Common myeloid progenitor, CD34-positive (primary cell): Measurements from ENCODE around the gene PHF12.

ENCODE experiments used
- CTCF ChIA-PET: fragments of 350-600 bp; sonication (Branson Sonifier 250); formaldehyde crosslinking; loops from one replicate; lab custom pipeline; 2021; ENCODE audit warnings: antibody characterized with exemption; lab: Charles Lee
- POLR2A ChIA-PET: fragments of 350-600 bp; sonication (Branson Sonifier 250); formaldehyde crosslinking; loops from one replicate; lab custom pipeline; 2021; ENCODE audit warnings: antibody characterized with exemption; lab: Charles Lee
- DNase-seq, 3 donors: peaks; one replicate each; pipeline versions ENCODE4 v3.0.0 to v3.0.0-alpha.2; 2013
- H3K27ac ChIP-seq, 2 experiments: 1 replicate in 1 of 2; 2 replicates in 1 of 2; pipeline ENCODE4 v1.7.0; 2013; ENCODE audit warnings: inconsistent platforms in 2 of 2, low read length in 2 of 2, mild to moderate bottlenecking in 2 of 2, low read depth in 1 of 2, moderate library complexity in 1 of 2; ENCODE audit not compliant: severe bottlenecking in 2 of 2, insufficient read depth in 1 of 2, poor library complexity in 1 of 2
- H3K27me3 ChIP-seq, 5 experiments: replicated peaks in 2 of 5; 1 replicate in 3 of 5; 2 replicates in 2 of 5; pipeline versions ENCODE4 v1.6.1 to v1.7.0; 2013; ENCODE audit warnings: low read length in 4 of 5, mild to moderate bottlenecking in 2 of 5, moderate library complexity in 2 of 5, inconsistent platforms in 1 of 5; ENCODE audit not compliant: insufficient read depth in 5 of 5, control insufficient read depth in 4 of 5
- H3K36me3 ChIP-seq, 4 experiments: 1 replicate in 2 of 4; 2 replicates in 2 of 4; pipeline versions ENCODE4 v1.6.1 to v1.7.0; 2013; ENCODE audit warnings: low read length in 3 of 4, control low read depth in 1 of 4, mild to moderate bottlenecking in 1 of 4; ENCODE audit not compliant: control insufficient read depth in 4 of 4, insufficient read depth in 4 of 4
- H3K4me1 ChIP-seq, 4 experiments: 1 replicate in 3 of 4; 2 replicates in 1 of 4; pipeline versions ENCODE4 v1.6.1 to v1.7.1; 2013; ENCODE audit warnings: low read length in 3 of 4, mild to moderate bottlenecking in 3 of 4, control low read depth in 1 of 4, inconsistent platforms in 1 of 4, moderate library complexity in 1 of 4; ENCODE audit not compliant: control insufficient read depth in 4 of 4, insufficient read depth in 4 of 4; ENCODE audit errors: control extremely low read depth in 1 of 4
- H3K4me3 ChIP-seq, 7 experiments: 1 replicate in 4 of 7; 2 replicates in 3 of 7; pipeline versions ENCODE4 v1.5.1 to v1.7.0; 2013; ENCODE audit warnings: mild to moderate bottlenecking in 7 of 7, low read length in 6 of 7, moderate library complexity in 6 of 7, inconsistent platforms in 2 of 7, low read depth in 2 of 7, control low read depth in 1 of 7; ENCODE audit not compliant: insufficient read depth in 4 of 7, control insufficient read depth in 1 of 7; ENCODE audit errors: extremely low read depth in 1 of 7
- H3K9me3 ChIP-seq, 5 experiments: 1 replicate in 4 of 5; 2 replicates in 1 of 5; pipeline versions ENCODE4 v1.6.1 to v1.7.1; 2013; ENCODE audit warnings: low read length in 4 of 5, mild to moderate bottlenecking in 2 of 5, inconsistent platforms in 1 of 5, low read depth in 1 of 5, moderate library complexity in 1 of 5; ENCODE audit not compliant: control insufficient read depth in 4 of 5, insufficient read depth in 2 of 5; ENCODE audit errors: control extremely low read depth in 1 of 5
- WGBS: methylation state at CpG from one replicate; pipeline ENCODE4 v1.1.5; 2013; ENCODE audit not compliant: insufficient coverage; 5-methylcytosine and 5-hydroxymethylcytosine counted together

Gene PHF12

GRCh38 chr17:28992625-28993600, 41.6 kb upstream of the PHF12 start:
- ChIA-PET CTCF (interaction anchor here (0.8 to 1.8 kb wide), 8 partner anchors 8 to 109 kb away, joined by 3 to 6 read pairs (median 4); no protein-coding TSS in a partner anchor), POLR2A (no interaction called here)
- H3K27ac ChIP-seq: no peak overlapping the region
- DNase-seq: no peak
- no peaks in the 10 kb centered on the region for H3K36me3 ChIP-seq
- no peaks in the 10 kb centered on the region for H3K4me1 ChIP-seq
- H3K4me3 ChIP-seq: no peak overlapping the region
- 87% methylated on average over 5 of the region's 11 CpGs for WGBS
- H3K9me3 ChIP-seq: no peaks in the 10 kb centered on the region
- peaks cover 0 to 22% (median 8%) of the 10 kb centered on the region in 5 experiments for H3K27me3 ChIP-seq

GRCh38 chr17:28992185-28992584, 40.9 kb upstream of the PHF12 start:
- H3K4me3 ChIP-seq: no peak overlapping the region
- no peaks in the 10 kb centered on the region for H3K9me3 ChIP-seq
- 90% methylated on average over 7 of the region's 7 CpGs for WGBS
- ChIA-PET POLR2A (no interaction called here), CTCF (interaction anchor here (1.2 to 1.4 kb wide), 2 partner anchors 25 to 27 kb away, joined by 3 to 4 read pairs; no protein-coding TSS in a partner anchor)
- H3K4me1 ChIP-seq: no peaks in the 10 kb centered on the region
- no peaks in the 10 kb centered on the region for H3K36me3 ChIP-seq
- no peak overlapping the region for H3K27ac ChIP-seq
- DNase-seq: no peak
- H3K27me3 ChIP-seq: peaks cover 0 to 18% (median 13%) of the 10 kb centered on the region in 5 experiments

DNA sequence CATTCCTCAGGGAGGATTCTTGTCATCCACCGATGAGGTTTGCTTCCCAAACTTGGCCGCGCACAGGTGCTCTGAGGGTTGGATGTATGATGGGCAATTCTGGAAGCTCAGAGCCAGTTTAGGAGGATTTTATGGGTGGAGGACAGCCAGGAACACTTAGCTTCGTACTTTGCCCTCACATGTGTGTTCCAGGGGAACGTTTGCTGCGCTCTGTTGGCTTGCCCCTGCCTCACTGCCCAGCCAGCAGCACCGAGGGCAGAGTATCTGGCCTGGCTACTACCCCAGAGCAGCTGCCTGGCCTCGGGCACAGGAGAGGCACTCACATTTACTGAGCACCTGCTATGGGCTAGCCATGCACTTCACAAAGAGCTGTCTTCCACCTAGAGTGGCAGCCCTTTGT, 40.5 kb upstream of the PHF12 start:
- WGBS: 86% methylated on average over 8 of the region's 8 CpGs
- CTCF ChIA-PET: interaction anchor here (1.2 kb wide), 1 partner anchor 26 kb away, joined by 4 read pairs; no protein-coding TSS in a partner anchor
- Histone ChIP-seq H3K9me3 (no peaks in the 10 kb centered on the region), H3K36me3 (no peaks in the 10 kb centered on the region), H3K4me3 (no peak overlapping the region), H3K4me1 (no peaks in the 10 kb centered on the region), H3K27ac (no peak overlapping the region), H3K27me3 (peaks cover 0 to 19% (median 13%) of the 10 kb centered on the region in 5 experiments)
- POLR2A ChIA-PET: interaction anchor here (0.6 kb wide), 1 partner anchor 52 kb away, joined by 4 read pairs; no protein-coding TSS in a partner anchor
- no peak for DNase-seq

DNA sequence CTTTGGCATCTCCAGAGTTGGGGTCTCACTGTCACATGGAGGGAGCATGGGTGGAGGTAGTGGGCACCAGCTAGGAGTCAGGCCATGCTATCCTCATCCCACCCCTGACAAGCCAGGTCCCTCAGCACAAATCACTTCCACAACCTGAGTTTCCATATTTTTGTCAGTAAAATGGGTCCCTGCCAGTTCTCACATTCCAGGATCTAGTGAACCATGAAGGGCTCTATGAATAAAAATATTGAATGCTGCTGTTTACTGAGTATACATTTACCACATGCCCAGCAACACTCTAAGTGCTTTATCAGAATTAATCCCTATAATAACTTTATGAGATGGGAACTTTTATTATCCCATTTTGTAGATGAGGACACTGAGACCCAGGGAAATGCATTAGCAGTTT, 37.7 kb upstream of the PHF12 start:
- Histone ChIP-seq H3K4me3 (no peak overlapping the region), H3K36me3 (no peaks in the 10 kb centered on the region), H3K27ac (no peak overlapping the region), H3K9me3 (no peaks in the 10 kb centered on the region), H3K27me3 (peaks cover 0 to 30% (median 23%) of the 10 kb centered on the region in 5 experiments), H3K4me1 (peaks cover 0 to 3% (median 0%) of the 10 kb centered on the region in 4 experiments)
- CTCF ChIA-PET: interaction anchor here (1.2 kb wide), 1 partner anchor 15 kb away, joined by 3 read pairs; no protein-coding TSS in a partner anchor
- POLR2A ChIA-PET: no interaction called here
- no peak for DNase-seq

DNA sequence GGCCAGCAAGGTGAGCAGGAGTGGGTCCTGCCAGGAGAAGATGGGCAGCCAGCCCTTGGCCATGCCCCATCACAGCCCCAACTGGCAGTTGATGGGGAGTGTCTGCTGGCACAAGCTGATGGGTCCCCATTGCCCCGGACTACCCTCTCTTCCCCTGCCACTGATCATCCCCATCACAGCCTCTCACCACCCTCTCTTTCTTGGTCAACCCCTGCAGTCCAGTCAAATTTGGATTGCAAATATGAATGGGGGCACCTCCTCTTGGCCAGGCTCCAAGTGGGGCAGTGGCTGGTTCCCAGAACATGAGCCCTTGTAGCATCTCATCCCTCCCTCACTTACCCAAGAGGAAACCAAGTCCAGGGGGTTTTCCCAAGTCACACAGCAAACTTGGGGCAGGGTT, 37.2 kb upstream of the PHF12 start:
- peaks cover 0 to 30% (median 23%) of the 10 kb centered on the region in 5 experiments for H3K27me3 ChIP-seq
- H3K4me3 ChIP-seq: no peak overlapping the region
- DNase-seq: no peak
- POLR2A ChIA-PET: no interaction called here
- no CpG with 5 or more reads among the region's 1 CpG for WGBS
- no peaks in the 10 kb centered on the region for H3K36me3 ChIP-seq
- no peak overlapping the region for H3K27ac ChIP-seq
- H3K9me3 ChIP-seq: no peaks in the 10 kb centered on the region
- H3K4me1 ChIP-seq: peaks cover 0 to 6% (median 2%) of the 10 kb centered on the region in 4 experiments
- CTCF ChIA-PET: interaction anchor here (1.2 to 2.0 kb wide), 2 partner anchors 15 to 128 kb away, joined by 3 to 7 read pairs; no protein-coding TSS in a partner anchor

DNA sequence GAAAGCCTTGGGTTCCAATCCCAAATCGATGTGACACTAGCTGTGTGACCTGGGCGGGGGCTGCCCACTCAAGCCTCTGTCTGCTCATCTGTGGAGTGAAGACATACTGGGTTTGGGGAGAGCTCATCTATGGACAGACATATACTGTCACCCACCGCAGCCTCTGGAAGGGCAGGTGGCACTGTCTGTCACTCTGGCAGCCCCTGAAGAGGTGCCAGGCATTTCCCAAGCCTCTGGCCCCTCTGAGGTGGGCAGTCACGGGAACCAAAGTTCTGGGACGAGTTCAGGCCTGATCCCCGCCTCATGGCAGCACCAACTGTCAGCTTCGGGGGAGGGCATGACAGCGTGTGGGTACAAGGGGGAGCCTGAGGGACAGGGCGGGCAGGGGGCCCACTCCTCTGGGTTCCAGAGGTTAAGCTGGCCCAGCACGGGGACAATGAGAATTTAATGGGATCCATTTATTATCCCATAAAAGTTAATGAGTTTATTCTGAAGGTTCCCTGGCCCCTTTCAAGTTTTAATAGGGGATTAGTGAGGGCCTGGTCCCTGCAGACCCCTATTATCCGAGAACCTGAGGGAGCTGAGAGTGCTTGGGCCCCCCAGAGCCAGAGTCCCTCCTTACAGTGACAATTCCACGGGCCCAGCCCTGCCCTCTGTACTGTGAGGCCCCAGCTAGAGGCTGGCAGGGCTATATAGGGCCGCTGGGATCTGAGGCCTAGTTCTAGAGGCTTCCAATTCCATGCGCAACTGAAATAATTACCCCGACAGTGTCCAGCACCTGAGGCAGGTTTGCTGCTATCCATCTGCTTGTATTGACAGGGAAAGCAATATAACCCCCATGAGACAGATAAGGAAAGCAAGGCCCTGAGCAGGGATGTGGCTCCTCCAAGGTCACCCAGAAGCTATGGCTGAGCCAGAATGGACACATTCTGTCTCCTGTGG, 35.7 kb upstream of the PHF12 start:
- no peak overlapping the region for H3K27ac ChIP-seq
- POLR2A ChIA-PET: interaction anchor here (0.7 kb wide), 1 partner anchor 37 kb away, joined by 3 read pairs; no protein-coding TSS in a partner anchor
- H3K27me3 ChIP-seq: peaks cover 0 to 29% (median 22%) of the 10 kb centered on the region in 5 experiments
- H3K4me3 ChIP-seq: no peak overlapping the region
- H3K9me3 ChIP-seq: no peaks in the 10 kb centered on the region
- CTCF ChIA-PET: interaction anchor here (1.3 to 2.0 kb wide), 3 partner anchors 12 to 130 kb away, joined by 3 to 7 read pairs (median 3); no protein-coding TSS in a partner anchor
- H3K4me1 ChIP-seq: peaks cover 3 to 21% (median 17%) of the 10 kb centered on the region in 4 experiments
- 94% methylated on average over 12 of the region's 15 CpGs for WGBS
- no peak for DNase-seq
- no peaks in the 10 kb centered on the region for H3K36me3 ChIP-seq
